K562 (cell line): ENCODE results near the gene FARP1. TPM values are rescaled to one million over a fixed set of nuclear protein-coding genes. Genes with fewer than 3 reads are reported as not detected.
A peak's percentile ranks its signal among the peaks of the same experiment; 100 is the strongest.

Experiments used
- ATAC-seq: fragments of 200-7000 bp; cut with Tn5 transposase; 3 replicates; pipeline ENCODE4 v1.9.1; 2020; ENCODE audit warnings: moderate library complexity
- BruUV-seq: library from RNA; stranded (reverse); fragments of 400-500 nt; replicated peaks from 2 replicates; lab custom pipeline; 2021; lab: Mats Ljungman, UMichigan
- CTCF ChIA-PET: fragments of 300-600 bp; formaldehyde crosslinking; extraction: SDS; loops from one replicate; lab custom pipeline; 2021; ENCODE audit warnings: low intra/inter-chr PET ratio; lab: Yijun Ruan, JAX
- POLR2A ChIA-PET: fragments of 300-600, 350-650 bp; sonication (Branson Sonifier 250); formaldehyde crosslinking; extraction: SDS; loops from one replicate; lab custom pipeline; 2021; ENCODE audit warnings: antibody characterized with exemption, inconsistent platforms; lab: Yijun Ruan, JAX
- DNase-seq, 4 experiments: peaks; one replicate each; pipeline versions ENCODE4 v3.0.0 to v3.0.0-alpha.2; 2011 to 2018; ENCODE audit warnings: low spot score in 3 of 4, mixed read lengths in 3 of 4; ENCODE audit errors: extremely low read depth in 1 of 4
- FAIRE-seq: peaks from 2 replicates; lab custom pipeline; 2011; peaks lifted over from hg19 to GRCh38; lab: Jason Lieb, UNC
- H2AFZ ChIP-seq: 2 replicates; pipeline ENCODE4 v1.6.0; 2011; ENCODE audit warnings: low read depth, low read length, control low read depth, inconsistent platforms
- H3K27ac ChIP-seq: fragments of 200-600 bp; 3 replicates; pipeline ENCODE4 v1.8.0; 2011; ENCODE audit warnings: low read depth, mild to moderate bottlenecking, control low read depth, inconsistent platforms, low read length, moderate library complexity, mixed read lengths; ENCODE audit errors: extremely low read depth
- H3K27me3 ChIP-seq, 2 experiments: fragments of 300-600 bp in 1 of 2; 2 replicates in 1 of 2; 3 replicates in 1 of 2; pipeline versions ENCODE4 v1.6.0 to v1.8.0; 2011; ENCODE audit warnings: inconsistent platforms in 2 of 2, low read length in 2 of 2, mild to moderate bottlenecking in 1 of 2, mixed read lengths in 1 of 2, moderate library complexity in 1 of 2; ENCODE audit not compliant: control insufficient read depth in 2 of 2, insufficient read depth in 2 of 2
- H3K36me3 ChIP-seq: fragments of 300-600 bp; 3 replicates; pipeline ENCODE4 v1.8.0; 2011; ENCODE audit warnings: mild to moderate bottlenecking, low read length, inconsistent platforms; ENCODE audit not compliant: control insufficient read depth, insufficient read depth
- H3K4me1 ChIP-seq, 2 experiments: fragments of 200-600 bp in 1 of 2; replicated peaks in 1 of 2; 2 replicates in 1 of 2; 3 replicates in 1 of 2; pipeline versions ENCODE4 v1.5.1 to v1.8.0; 2011; ENCODE audit warnings: inconsistent platforms in 2 of 2, low read length in 2 of 2, mild to moderate bottlenecking in 1 of 2, mixed read lengths in 1 of 2, moderate library complexity in 1 of 2; ENCODE audit not compliant: control insufficient read depth in 2 of 2, insufficient read depth in 2 of 2
- H3K4me2 ChIP-seq: 2 replicates; pipeline ENCODE4 v1.6.1; 2011; ENCODE audit warnings: low read length, control low read depth, inconsistent platforms, mixed read lengths; ENCODE audit not compliant: insufficient read depth
- H3K4me3 ChIP-seq: fragments of 200-600 bp; sonication (generic), shearing (Covaris generic); 2 replicates; pipeline ENCODE4 v1.5.1; 2016; ENCODE audit warnings: control low read depth, inconsistent platforms
- H3K79me2 ChIP-seq: fragments of 200-600 bp; 3 replicates; pipeline ENCODE4 v1.8.0; 2011; ENCODE audit warnings: low read length, inconsistent platforms; ENCODE audit not compliant: control insufficient read depth, insufficient read depth
- H3K9ac ChIP-seq, 2 experiments: 2 replicates each; pipeline versions ENCODE4 v1.6.0 to v1.6.1; 2011; ENCODE audit warnings: low read depth in 2 of 2, low read length in 2 of 2, control low read depth in 1 of 2, inconsistent platforms in 1 of 2, mild to moderate bottlenecking in 1 of 2, mixed read lengths in 1 of 2; ENCODE audit not compliant: insufficient read depth in 1 of 2
- H3K9me1 ChIP-seq: one replicate; pipeline ENCODE4 v1.6.0; 2011; ENCODE audit warnings: inconsistent platforms, mild to moderate bottlenecking, low read length, moderate library complexity; ENCODE audit not compliant: control insufficient read depth, insufficient read depth
- H3K9me3 ChIP-seq: replicated peaks from 2 replicates; pipeline ENCODE4 v1.5.1; 2011; ENCODE audit warnings: low read depth, low read length, inconsistent platforms; ENCODE audit not compliant: control insufficient read depth, insufficient read depth
- H4K20me1 ChIP-seq: replicated peaks from 2 replicates; pipeline ENCODE4 v1.6.1; 2011; ENCODE audit warnings: low read length, inconsistent platforms, mixed read lengths; ENCODE audit not compliant: control insufficient read depth, insufficient read depth
- CTBP1 ChIP-seq: fragments of 450-650 bp; IDR thresholded peaks from 2 replicates; pipeline ENCODE4 v1.6.1; 2016; ENCODE audit warnings: borderline replicate concordance
- CTCF ChIP-seq, 3 experiments: IDR thresholded peaks in 2 of 3; conservative IDR thresholded peaks in 1 of 3; 2 replicates each; pipeline ENCODE4 v1.5.1; 2011 to 2012; ENCODE audit warnings: low read length in 3 of 3, mild to moderate bottlenecking in 3 of 3, control low read depth in 2 of 3, improper control_type of control experiment in 1 of 3, inconsistent platforms in 1 of 3, low read depth in 1 of 3, mixed read lengths in 1 of 3, moderate library complexity in 1 of 3; ENCODE audit not compliant: insufficient read depth in 2 of 3
- EGR1 ChIP-seq: fragments of 450-650 bp; conservative IDR thresholded peaks from 2 replicates; pipeline ENCODE4 v1.6.1; 2017; ENCODE audit warnings: mild to moderate bottlenecking
- ELF2 ChIP-seq: fragments of 250-450 bp; sonication (Bioruptor Pico); IDR thresholded peaks from 2 replicates; pipeline ENCODE4 v1.5.0; 2021; ENCODE audit warnings: mild to moderate bottlenecking
- GABPA ChIP-seq: fragments of 200-800 bp; sonication (Bioruptor generic); conservative IDR thresholded peaks from 2 replicates; pipeline ENCODE4 v1.6.1; 2016; ENCODE audit warnings: low read depth, missing genetic modification characterization, missing compliant biosample characterization
- HDGF ChIP-seq: fragments of 450-650 bp; IDR thresholded peaks from 2 replicates; pipeline ENCODE4 v1.6.1; 2016
- MAZ ChIP-seq, 2 experiments: fragments of 450-650 bp in 1 of 2; sonication (generic) in 1 of 2; formaldehyde crosslinking; IDR thresholded peaks in 1 of 2; conservative IDR thresholded peaks in 1 of 2; 2 replicates each; pipeline versions ENCODE4 v1.4.0 to v1.5.0; 2020; ENCODE audit warnings: mild to moderate bottlenecking in 1 of 2, missing genetic modification reagents in 1 of 2
- MBD2 ChIP-seq: sonication (generic); IDR thresholded peaks from 2 replicates; pipeline ENCODE4 v1.6.1; 2016; ENCODE audit warnings: low read depth, borderline replicate concordance
- NCOR1 ChIP-seq: fragments of 450-650 bp; IDR thresholded peaks from 2 replicates; pipeline ENCODE4 v1.6.1; 2016; ENCODE audit warnings: mild to moderate bottlenecking, moderate library complexity
- NFYB ChIP-seq: IDR thresholded peaks from 2 replicates; pipeline ENCODE4 v1.6.1; 2011; ENCODE audit warnings: mild to moderate bottlenecking, moderate library complexity; ENCODE audit not compliant: insufficient read length; ENCODE audit errors: extremely low read depth
- TAF9B ChIP-seq: fragments of 450-650 bp; IDR thresholded peaks from 2 replicates; pipeline ENCODE4 v1.6.1; 2018; ENCODE audit warnings: mild to moderate bottlenecking; ENCODE audit not compliant: partially characterized antibody
- ZBTB1 ChIP-seq: sonication (generic); formaldehyde crosslinking; IDR thresholded peaks from 2 replicates; pipeline ENCODE4 v1.8.1; 2023; ENCODE audit warnings: missing genetic modification reagents, low read depth, mild to moderate bottlenecking, borderline replicate concordance
- whole genome bisulfite sequencing: fragments of 100-300 bp; shearing (Covaris generic); methylation state at CpG from one replicate; pipeline ENCODE4 v1.1.6; 2016; ENCODE audit warnings: low coverage, mixed read lengths; ENCODE audit not compliant: insufficient coverage; ENCODE audit errors: missing lambda C conversion rate; 5-methylcytosine and 5-hydroxymethylcytosine counted together
- in situ Hi-C: fragments of 300-500 bp; cut with MboI; formaldehyde crosslinking; loops from 4 replicates; pipeline ENCODE4 v1.15.0; 2018; ENCODE audit warnings: inconsistent platforms, mixed read lengths
- intact Hi-C: fragments of 100-400 bp; cut with micrococcal nuclease; formaldehyde crosslinking; loops from 2 replicates; pipeline ENCODE4 v1.14.2; 2022
- polyA plus RNA-seq, 8 experiments: library from polyadenylated mRNA; depleted of rRNA in 4 of 8; stranded (reverse) in 5 of 8; unstranded in 3 of 8; fragments of >200 nt; fragmentation: Nextera tagmentation in 2 of 8; fragmentation: Illumina TruSeq in 1 of 8; extraction: Ambion mirVana in 2 of 8; extraction: Trizol in 1 of 8; gene quantifications; 2 replicates each; pipeline versions ENCODE4 v1.2.1 to v1.2.3, GENCODE V29; 2011 to 2014; ENCODE audit warnings: inconsistent platforms in 1 of 8, missing spikeins in 1 of 8
- total RNA-seq, 7 experiments: library from RNA; depleted of rRNA in 6 of 7; stranded (reverse); fragments of >200 nt in 6 of 7; fragmentation: Illumina TruSeq in 2 of 7; extraction: Trizol in 2 of 7; gene quantifications; 2 replicates each; pipeline versions ENCODE4 v1.2.1 to v1.2.3, GENCODE V29; 2011 to 2021; ENCODE audit warnings: low replicate concordance in 1 of 7

FARP1 gene
- total and polyA plus RNA-seq, 9 of the 15 experiments (the other 6 are each of a cell fraction or from before 2014, with no cell fraction given): 0.03 to 0.29 (median 0.05) TPM; not detected in 3

GRCh38 chr13:98476106-98476505 is 333.2 kb downstream of the FARP1 start:
- peaks cover 34% of the 10 kb centered on the region; the same call in 2 of the 3 replicates for H3K36me3 ChIP-seq
- FAIRE-seq (no peak), ATAC-seq (no peak), DNase-seq (no peak)
- peak overlapping the region; percentile 70; the same call in 2 of the 3 replicates for H3K27ac ChIP-seq
- ChIA-PET POLR2A (no interaction called here), CTCF (no interaction called here)
- peaks cover 32 to 39% of the 10 kb centered on the region in 2 experiments for H3K4me1 ChIP-seq
- peak overlapping the region; percentile 44 to 79; a peak in 2 of 4 replicates for H3K9ac ChIP-seq
- H3K9me1 ChIP-seq: no peaks in the 10 kb centered on the region
- H3K4me2 ChIP-seq: peak overlapping the region; percentile 41; the same call in 1 of the 2 replicates
- intact Hi-C loops (loop anchor here (5.0 kb wide), 1 partner anchor 96 kb away; no protein-coding TSS in a partner anchor), in situ Hi-C loops (no loop called here)
- WGBS: 19% methylated on average over 3 of the region's 5 CpGs
- BruUV-seq: no TSS peak
- no peaks in the 10 kb centered on the region for H3K9me3 ChIP-seq
- H3K79me2 ChIP-seq: peaks cover 47% of the 10 kb centered on the region
- no peak overlapping the region for H2AFZ ChIP-seq
- no peaks in the 10 kb centered on the region for H3K27me3 ChIP-seq
- no peak overlapping the region for H3K4me3 ChIP-seq
- H4K20me1 ChIP-seq: peaks cover 17% of the 10 kb centered on the region
- TF ChIP-seq EGR1 (0 out of 2 replicates have a peak, but pooled peaks have one; percentile 35), TAF9B (no peak), NCOR1 (0 out of 2 replicates have a peak, but pooled peaks have one; percentile 15)

GRCh38 chr13:98476538-98476966 is 333.7 kb downstream of the FARP1 start:
- H3K9me3 ChIP-seq: no peaks in the 10 kb centered on the region
- FAIRE-seq (peak; percentile 89), ATAC-seq (peak; percentile 82), DNase-seq (peak; percentile 33 to 79 (median 60))
- intact Hi-C loops: loop anchor here (5.0 kb wide), 1 partner anchor 96 kb away; no protein-coding TSS in a partner anchor
- H3K9ac ChIP-seq: peak overlapping the region; percentile 44 to 79; a peak in 3 of 4 replicates
- CTCF ChIA-PET: no interaction called here
- H3K27me3 ChIP-seq: no peaks in the 10 kb centered on the region
- peaks cover 48% of the 10 kb centered on the region for H3K79me2 ChIP-seq
- peak overlapping the region; percentile 70 for H3K27ac ChIP-seq
- H3K36me3 ChIP-seq: peaks cover 29% of the 10 kb centered on the region; the same call in 2 of the 3 replicates
- WGBS: 22% methylated on average over 8 of the region's 13 CpGs
- in situ Hi-C loops: no loop called here
- BruUV-seq: no TSS peak
- POLR2A ChIA-PET: no interaction called here
- H3K9me1 ChIP-seq: no peaks in the 10 kb centered on the region
- H2AFZ ChIP-seq: no peak overlapping the region
- no peak overlapping the region for H3K4me3 ChIP-seq
- H3K4me1 ChIP-seq: peaks cover 36 to 44% of the 10 kb centered on the region in 2 experiments
- H4K20me1 ChIP-seq: peaks cover 21% of the 10 kb centered on the region
- H3K4me2 ChIP-seq: peak overlapping the region; percentile 41; the same call in 1 of the 2 replicates
- peak; percentile 18; the same call in 1 of the 2 replicates for TF ChIP-seq MBD2
- TF ChIP-seq HDGF: no peak
- no peak; the same call in 1 of the 2 replicates for TF ChIP-seq CTBP1
- no peak for TF ChIP-seq CTCF (IDR thresholded peaks at IDR 0.05 in 2 of 3, conservative IDR thresholded peaks at IDR 0.05 in 1 of 3; ENCODE audit: insufficient read depth in 2 of 3, low read depth in 1 of 3, low read length in 3 of 3)
- peak in 1 of 2 experiments; percentile 34; a peak in 1 of 4 replicates for TF ChIP-seq MAZ (CRISPR knock-in tag; conservative IDR thresholded peaks at IDR 0.05 in 1 of 2, IDR thresholded peaks at IDR 0.05 in 1 of 2)
- peak; percentile 87 for TF ChIP-seq GABPA (tag)
- TF ChIP-seq NFYB: no peak
- TF ChIP-seq ELF2 (CRISPR knock-in tag): 0 out of 2 replicates have a peak, but pooled peaks have one; percentile 30
- TF ChIP-seq ZBTB1 (CRISPR knock-in tag): peak; percentile 62; the same call in 1 of the 2 replicates
